ENCODE results near the gene LHX4.

The LHX4 gene

DNA sequence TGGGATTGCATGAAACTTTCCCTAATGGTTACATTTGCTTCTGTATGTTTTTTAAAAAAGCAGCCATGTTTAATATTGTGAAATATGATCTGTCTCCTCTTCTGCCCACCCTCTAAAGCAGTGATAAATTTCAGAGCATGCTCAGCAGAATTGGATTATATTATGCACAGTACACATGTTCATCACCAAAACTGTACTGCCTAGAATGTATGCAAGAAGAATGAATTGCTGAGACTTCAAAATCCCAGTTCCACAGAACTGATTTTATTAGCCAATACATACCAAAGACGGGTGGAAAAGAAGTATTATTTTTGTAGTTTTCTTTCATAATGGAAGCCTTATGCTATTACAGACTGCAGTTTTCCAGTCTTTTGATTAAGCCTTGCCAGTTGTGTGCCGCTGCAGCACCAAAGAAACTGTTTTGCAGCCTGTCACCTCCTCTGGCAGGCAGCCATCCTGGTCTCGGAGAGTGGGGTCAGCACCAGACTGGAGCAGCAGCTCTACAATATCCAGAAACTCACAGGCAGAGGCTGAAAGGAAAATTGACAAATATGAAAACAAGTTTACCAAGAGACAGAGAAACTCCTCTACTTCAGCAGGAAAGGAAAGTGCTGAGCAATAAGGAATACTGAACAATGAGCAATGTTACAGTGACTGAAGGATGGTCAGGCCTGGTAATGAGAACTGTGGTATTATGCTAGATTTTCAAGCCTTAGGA lies 58.1 kb downstream of the LHX4 start:
- TF ChIP-seq, protein P1, sequence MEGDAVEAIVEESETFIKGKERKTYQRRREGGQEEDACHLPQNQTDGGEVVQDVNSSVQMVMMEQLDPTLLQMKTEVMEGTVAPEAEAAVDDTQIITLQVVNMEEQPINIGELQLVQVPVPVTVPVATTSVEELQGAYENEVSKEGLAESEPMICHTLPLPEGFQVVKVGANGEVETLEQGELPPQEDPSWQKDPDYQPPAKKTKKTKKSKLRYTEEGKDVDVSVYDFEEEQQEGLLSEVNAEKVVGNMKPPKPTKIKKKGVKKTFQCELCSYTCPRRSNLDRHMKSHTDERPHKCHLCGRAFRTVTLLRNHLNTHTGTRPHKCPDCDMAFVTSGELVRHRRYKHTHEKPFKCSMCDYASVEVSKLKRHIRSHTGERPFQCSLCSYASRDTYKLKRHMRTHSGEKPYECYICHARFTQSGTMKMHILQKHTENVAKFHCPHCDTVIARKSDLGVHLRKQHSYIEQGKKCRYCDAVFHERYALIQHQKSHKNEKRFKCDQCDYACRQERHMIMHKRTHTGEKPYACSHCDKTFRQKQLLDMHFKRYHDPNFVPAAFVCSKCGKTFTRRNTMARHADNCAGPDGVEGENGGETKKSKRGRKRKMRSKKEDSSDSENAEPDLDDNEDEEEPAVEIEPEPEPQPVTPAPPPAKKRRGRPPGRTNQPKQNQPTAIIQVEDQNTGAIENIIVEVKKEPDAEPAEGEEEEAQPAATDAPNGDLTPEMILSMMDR (IDR thresholded peaks at IDR 0.05; ENCODE audit: low read depth, low read length) = no peak
- DNase-seq (ENCODE audit: extremely low read depth, low read depth) = no peak

DNA sequence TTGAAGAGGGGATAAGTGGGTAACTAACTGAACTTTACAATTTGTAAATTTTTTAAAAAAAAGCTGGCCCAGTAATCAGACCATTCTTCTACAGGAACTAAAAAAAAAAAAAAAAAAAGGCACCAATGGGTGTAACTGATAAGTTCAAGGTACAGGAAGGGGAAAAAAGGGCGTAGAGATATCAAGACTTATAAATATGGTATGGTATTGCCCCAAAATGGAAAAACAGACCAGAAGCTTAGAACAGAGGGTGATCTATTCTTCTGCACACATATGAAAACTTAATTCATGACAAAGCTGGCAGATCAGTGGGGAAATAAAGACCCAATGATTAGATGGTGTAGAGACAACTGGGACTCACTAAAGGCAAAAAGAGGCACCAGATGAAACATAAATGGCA lies 58.9 kb downstream of the LHX4 start:
- TF ChIP-seq, protein P1 (IDR thresholded peaks at IDR 0.05; ENCODE audit: low read depth, low read length) = no peak

DNA sequence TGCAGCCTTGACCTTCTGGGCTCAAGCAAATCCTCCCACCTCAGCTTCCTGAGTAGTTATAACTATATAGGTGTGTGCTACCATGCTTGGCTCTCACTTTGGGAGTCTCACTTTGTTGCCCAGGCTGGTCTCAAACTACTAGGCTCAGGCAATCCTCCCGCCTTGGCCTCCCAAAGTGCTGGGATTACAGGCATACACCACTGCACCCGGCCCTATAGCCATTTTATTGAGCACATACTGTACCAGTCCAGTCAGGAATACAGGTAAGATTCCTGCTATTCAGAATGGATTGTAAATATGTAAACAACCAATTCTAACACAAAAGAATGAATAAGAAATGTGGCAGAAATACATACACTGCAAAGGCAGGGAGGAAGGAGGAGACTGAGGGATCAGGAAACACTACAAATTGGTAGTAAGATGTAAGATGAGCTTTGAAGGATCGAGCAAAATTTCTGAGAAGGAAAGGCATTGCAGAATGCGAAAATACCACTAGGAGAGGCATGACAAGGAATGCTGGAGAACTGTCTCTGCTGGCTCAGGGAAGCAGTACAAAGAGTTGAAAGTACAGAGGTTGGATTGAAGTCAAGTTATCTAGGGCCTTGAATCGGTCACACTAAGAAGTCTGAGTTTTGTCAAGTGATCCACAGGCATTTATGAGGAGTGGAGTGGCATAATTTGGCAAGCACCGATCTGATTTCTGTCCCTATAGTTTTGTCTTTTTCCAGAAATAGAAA lies 60.4 kb downstream of the LHX4 start:
- no peak for DNase-seq (ENCODE audit: extremely low read depth, low read depth)
- TF ChIP-seq, protein P1 (IDR thresholded peaks at IDR 0.05; ENCODE audit: low read depth, low read length) = no peak

More for the DNA sequence above, 58.9 kb downstream of the LHX4 start:
- DNase-seq (ENCODE audit: extremely low read depth, low read depth) = no peak

DNA sequence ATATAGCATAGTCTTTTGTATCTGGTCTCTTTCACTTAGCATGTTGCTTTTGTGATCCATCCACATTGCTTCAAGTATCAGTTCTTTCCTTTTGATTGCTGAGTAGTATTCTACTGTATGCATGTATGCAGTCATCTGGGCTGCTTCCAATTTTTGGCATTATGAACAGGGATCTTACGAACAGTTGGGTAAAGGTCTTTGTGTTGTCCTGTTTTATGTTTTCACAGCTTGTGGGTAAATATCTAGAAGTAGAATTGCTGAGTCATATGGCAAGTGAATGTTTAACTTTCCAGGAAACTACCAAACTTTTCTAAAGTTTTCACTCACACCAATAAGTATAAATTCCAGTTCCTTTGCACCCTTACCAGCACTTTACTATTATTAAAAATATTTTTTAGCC lies 60.9 kb downstream of the LHX4 start:
- DNase-seq (ENCODE audit: extremely low read depth, low read depth) = no peak
- TF ChIP-seq, protein P1 (IDR thresholded peaks at IDR 0.05; ENCODE audit: low read depth, low read length) = no peak

DNA sequence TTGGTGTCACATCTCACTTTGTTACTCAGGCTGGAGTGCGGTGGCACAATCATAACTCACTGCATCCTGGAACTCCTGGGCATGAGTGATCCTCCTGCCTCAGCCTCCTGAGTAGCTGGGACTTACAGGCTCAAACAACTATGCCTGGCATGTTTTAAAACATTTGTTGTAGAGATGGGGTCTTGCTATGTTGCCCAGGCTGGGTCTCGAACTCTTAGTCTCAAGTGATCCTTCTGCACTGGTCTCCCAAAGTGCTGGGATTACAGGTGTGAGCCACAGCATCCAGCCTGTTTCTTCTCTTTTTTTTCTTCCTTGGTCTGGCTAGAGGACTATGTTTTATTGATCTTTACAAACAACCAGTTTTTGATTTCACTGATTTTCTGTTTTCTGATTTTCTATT lies 64.6 kb downstream of the LHX4 start:
- TF ChIP-seq, protein P1 (IDR thresholded peaks at IDR 0.05; ENCODE audit: low read depth, low read length) = no peak
- no peak for DNase-seq (ENCODE audit: extremely low read depth, low read depth)

DNA sequence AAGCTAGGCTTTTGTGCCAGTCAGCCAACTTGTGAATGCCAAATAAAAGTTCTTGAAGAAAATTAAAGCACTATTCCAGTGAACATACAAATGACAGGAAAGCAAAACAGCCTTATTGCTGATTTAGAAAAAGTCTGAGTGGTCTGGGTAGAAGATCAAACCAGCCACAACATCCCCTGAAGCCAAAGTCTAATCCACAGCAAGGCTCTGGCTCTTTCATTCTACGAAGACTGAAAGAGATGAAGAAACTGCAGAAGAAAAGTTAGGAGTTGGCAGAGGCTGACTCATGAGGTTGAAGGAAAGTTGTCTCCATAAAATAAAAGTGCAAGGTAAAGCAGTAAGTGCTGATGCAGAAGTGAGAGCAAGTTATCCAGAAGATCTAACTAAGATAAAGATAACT lies 65.9 kb downstream of the LHX4 start:
- no peak for DNase-seq (ENCODE audit: extremely low read depth, low read depth)
- TF ChIP-seq, protein P1 (IDR thresholded peaks at IDR 0.05; ENCODE audit: low read depth, low read length) = no peak

DNA sequence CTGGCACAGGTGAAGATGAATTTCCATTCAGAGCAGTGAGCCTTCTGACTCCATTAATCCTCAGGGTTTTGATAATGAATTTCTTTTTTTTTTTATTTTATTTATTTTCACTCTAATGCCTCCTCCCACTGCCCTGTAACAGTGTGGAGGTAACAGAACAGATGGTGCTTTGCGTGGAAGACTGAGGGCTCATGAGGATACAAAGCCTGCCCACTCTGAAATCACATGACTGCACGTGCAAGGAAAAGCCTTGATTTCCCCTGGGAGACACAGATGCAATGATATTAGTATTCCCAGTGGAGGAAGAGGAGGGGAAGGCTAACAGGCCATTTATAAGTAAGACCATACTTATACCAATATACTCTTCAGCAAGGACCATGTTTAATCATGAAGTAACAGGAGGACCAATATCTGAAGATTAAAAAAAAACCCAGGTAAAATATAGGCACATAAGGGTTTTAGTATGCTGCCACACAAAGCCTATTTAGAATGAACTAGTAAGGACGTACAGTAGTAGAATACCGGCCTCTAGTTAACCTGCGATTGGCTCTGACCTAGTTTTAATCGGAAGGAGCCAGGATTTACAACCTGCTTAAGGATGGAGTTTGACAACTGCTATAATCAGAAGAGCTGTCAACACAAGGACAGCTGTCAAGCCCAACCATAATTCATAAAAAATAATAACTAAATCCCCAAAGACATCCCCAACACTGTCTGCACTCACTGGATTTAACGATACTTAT lies 69.6 kb downstream of the LHX4 start:
- DNase-seq (ENCODE audit: extremely low read depth, low read depth) = no peak
- TF ChIP-seq, protein P1 (IDR thresholded peaks at IDR 0.05; ENCODE audit: low read depth, low read length) = no peak
